Fibroblast of lung (primary cell): ENCODE measurements around the gene MRPS15. TPM values are rescaled to one million over a fixed set of nuclear protein-coding genes. Genes with fewer than 3 reads are reported as not detected.
A peak's percentile ranks its signal among the peaks of the same experiment; 100 is the strongest.
"Not testable (repeated sequence)": the region's sequence is repeated elsewhere in the genome, so short reads cannot be mapped to it uniquely, and the experiment has no call there.

Experiments
- DNase-seq, 2 donors: peaks; one replicate each; pipeline versions ENCODE4 v3.0.0 to v3.0.0-alpha.2; 2010; ENCODE audit warnings: low read depth in 2 of 2
- H2AFZ ChIP-seq: 2 replicates; pipeline ENCODE4 v1.5.1; 2012; ENCODE audit warnings: low read length, control low read depth, inconsistent platforms
- H3K27ac ChIP-seq: 2 replicates; pipeline ENCODE4 v1.5.1; 2011; ENCODE audit warnings: low read length, control low read depth; ENCODE audit not compliant: insufficient read depth
- H3K27me3 ChIP-seq: 2 replicates; pipeline ENCODE4 v1.5.1; 2011; ENCODE audit warnings: mild to moderate bottlenecking, low read length; ENCODE audit not compliant: control insufficient read depth, insufficient read depth
- H3K36me3 ChIP-seq: 2 replicates; pipeline ENCODE4 v1.5.1; 2011; ENCODE audit warnings: low read length; ENCODE audit not compliant: control insufficient read depth, insufficient read depth
- H3K4me1 ChIP-seq: 2 replicates; pipeline ENCODE4 v1.5.1; 2011; ENCODE audit warnings: low read length; ENCODE audit not compliant: control insufficient read depth, insufficient read depth; ENCODE audit errors: extremely low read depth
- H3K4me2 ChIP-seq: 2 replicates; pipeline ENCODE4 v1.5.1; 2011; ENCODE audit warnings: low read length, control low read depth; ENCODE audit not compliant: insufficient read depth; ENCODE audit errors: extremely low read depth
- H3K4me3 ChIP-seq, 4 experiments: fragments of 200-600 bp in 1 of 4; sonication (generic) in 1 of 4; replicated peaks in 1 of 4; 2 replicates each; pipeline ENCODE4 v1.5.1; 2011 to 2016; ENCODE audit warnings: low read length in 4 of 4, low read depth in 3 of 4, mild to moderate bottlenecking in 3 of 4, control low read depth in 2 of 4, inconsistent platforms in 1 of 4, mixed read lengths in 1 of 4; ENCODE audit not compliant: insufficient read depth in 1 of 4; ENCODE audit errors: control extremely low read depth in 1 of 4
- H3K79me2 ChIP-seq: 2 replicates; pipeline ENCODE4 v1.5.1; 2012; ENCODE audit warnings: mild to moderate bottlenecking, low read length, inconsistent platforms; ENCODE audit not compliant: control insufficient read depth, insufficient read depth
- H3K9ac ChIP-seq: 2 replicates; pipeline ENCODE4 v1.5.1; 2011; ENCODE audit warnings: mild to moderate bottlenecking, low read length, control low read depth; ENCODE audit not compliant: insufficient read depth
- H3K9me3 ChIP-seq: 2 replicates; pipeline ENCODE4 v1.5.1; 2012; ENCODE audit warnings: low read depth, low read length; ENCODE audit not compliant: control insufficient read depth, insufficient read depth
- H4K20me1 ChIP-seq: 2 replicates; pipeline ENCODE4 v1.5.1; 2011; ENCODE audit warnings: low read length; ENCODE audit not compliant: control insufficient read depth, insufficient read depth; ENCODE audit errors: extremely low read depth
- EZH2 ChIP-seq: IDR thresholded peaks from 2 replicates; pipeline ENCODE4 v1.5.1; 2012; ENCODE audit warnings: low read length, control low read depth, mild to moderate bottlenecking; ENCODE audit errors: missing control alignments
- polyA minus RNA-seq: library from RNA; depleted of rRNA, polyadenylated mRNA; stranded (reverse); fragments of >200 nt; gene quantifications from 2 replicates; pipeline ENCODE4 v1.2.3, GENCODE V29; 2011; ENCODE audit warnings: low replicate concordance
- polyA plus RNA-seq, 2 donors: library from polyadenylated mRNA; depleted of rRNA in 1 of 2; stranded (reverse) in 1 of 2; unstranded in 1 of 2; fragments of >200 nt; gene quantifications; 2 replicates each; pipeline ENCODE4 v1.2.1, GENCODE V29; 2011 to 2012; ENCODE audit warnings: missing spikeins in 1 of 2
- total RNA-seq: library from RNA; depleted of rRNA; stranded (reverse); fragments of >200 nt; gene quantifications from 2 replicates; pipeline ENCODE4 v1.2.1, GENCODE V29; 2014
- TF ChIP-seq, protein P1 (sequence below), 2 donors: IDR thresholded peaks in 1 of 2; conservative IDR thresholded peaks in 1 of 2; 1 replicate in 1 of 2; 2 replicates in 1 of 2; pipeline ENCODE4 v1.5.1; 2011 to 2012; ENCODE audit warnings: low read length in 2 of 2, control low read depth in 1 of 2, inconsistent platforms in 1 of 2, low read depth in 1 of 2, mild to moderate bottlenecking in 1 of 2

The MRPS15 gene
- 75.0 and 75.5 TPM in 2 replicates for total RNA-seq
- 99.1 and 112 TPM in 2 replicates for polyA plus RNA-seq
- polyA plus RNA-seq (2012) = 87.3 and 99.7 TPM in 2 replicates
- 3.8 and 13.7 TPM in 2 replicates for polyA minus RNA-seq

DNA sequence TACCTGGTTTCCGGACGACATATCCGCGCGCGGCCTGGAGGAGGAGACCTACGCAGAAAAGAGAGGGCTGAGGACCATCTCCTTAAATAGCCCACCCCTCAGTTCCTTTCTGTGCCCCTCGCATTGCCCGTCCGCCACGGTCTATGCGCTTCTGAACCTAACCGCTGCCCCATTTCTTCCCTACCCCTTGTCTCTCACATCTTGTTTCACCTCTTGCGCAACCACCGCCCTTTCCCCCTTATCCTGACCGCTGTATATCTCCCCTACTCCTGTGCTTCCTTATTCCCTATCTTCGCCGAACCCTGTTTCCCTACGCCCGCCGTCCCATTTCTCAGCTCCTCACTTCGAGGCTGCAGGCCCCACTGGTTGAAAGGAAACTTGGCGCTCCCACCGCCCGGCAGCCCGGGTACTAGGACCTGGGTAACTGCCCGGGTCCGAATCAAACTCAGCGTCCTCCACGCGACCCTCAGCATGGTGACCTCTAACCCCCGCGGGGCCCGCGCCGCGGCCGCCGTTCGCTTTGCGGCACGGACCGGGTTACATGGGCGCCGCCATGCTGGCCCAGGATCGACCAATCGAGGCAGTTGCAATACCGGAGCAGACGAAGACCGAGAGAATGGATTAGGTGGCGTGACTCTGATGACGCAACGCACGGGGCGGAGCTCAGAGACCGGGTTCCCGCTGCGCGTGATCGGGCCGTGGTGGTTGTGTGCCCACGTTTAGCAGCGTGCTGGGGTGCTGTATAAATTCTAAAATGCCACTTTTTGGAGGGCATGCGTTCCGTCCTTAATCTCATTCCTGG lies at the start of gene MRPS15:
TSS of gene MRPS15 (minus strand) at position 582 of the 802 bp plus-strand sequence. CDS start at position 473, 109 bp downstream.
- H3K36me3 ChIP-seq = peaks cover 10% of the 10 kb centered on the region
- H3K4me2 ChIP-seq = peak within 1 kb of the TSS; percentile 94
- H3K4me3 ChIP-seq = peak within 1 kb of the TSS; percentile 83 to 98 (median 91)
- peaks cover 11% of the 10 kb centered on the region for H3K79me2 ChIP-seq
- no peaks in the 10 kb centered on the region for H3K27me3 ChIP-seq
- peak within 1 kb of the TSS; percentile 87 for H3K27ac ChIP-seq
- peak within 1 kb of the TSS; percentile 76 for H2AFZ ChIP-seq
- no peaks in the 10 kb centered on the region for H4K20me1 ChIP-seq
- H3K9me3 ChIP-seq = no peaks in the 10 kb centered on the region
- TF ChIP-seq EZH2 = no peak
- TF ChIP-seq, protein P1, sequence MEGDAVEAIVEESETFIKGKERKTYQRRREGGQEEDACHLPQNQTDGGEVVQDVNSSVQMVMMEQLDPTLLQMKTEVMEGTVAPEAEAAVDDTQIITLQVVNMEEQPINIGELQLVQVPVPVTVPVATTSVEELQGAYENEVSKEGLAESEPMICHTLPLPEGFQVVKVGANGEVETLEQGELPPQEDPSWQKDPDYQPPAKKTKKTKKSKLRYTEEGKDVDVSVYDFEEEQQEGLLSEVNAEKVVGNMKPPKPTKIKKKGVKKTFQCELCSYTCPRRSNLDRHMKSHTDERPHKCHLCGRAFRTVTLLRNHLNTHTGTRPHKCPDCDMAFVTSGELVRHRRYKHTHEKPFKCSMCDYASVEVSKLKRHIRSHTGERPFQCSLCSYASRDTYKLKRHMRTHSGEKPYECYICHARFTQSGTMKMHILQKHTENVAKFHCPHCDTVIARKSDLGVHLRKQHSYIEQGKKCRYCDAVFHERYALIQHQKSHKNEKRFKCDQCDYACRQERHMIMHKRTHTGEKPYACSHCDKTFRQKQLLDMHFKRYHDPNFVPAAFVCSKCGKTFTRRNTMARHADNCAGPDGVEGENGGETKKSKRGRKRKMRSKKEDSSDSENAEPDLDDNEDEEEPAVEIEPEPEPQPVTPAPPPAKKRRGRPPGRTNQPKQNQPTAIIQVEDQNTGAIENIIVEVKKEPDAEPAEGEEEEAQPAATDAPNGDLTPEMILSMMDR (conservative IDR thresholded peaks at IDR 0.05 in 1 of 2, IDR thresholded peaks at IDR 0.05 in 1 of 2; ENCODE audit: low read depth in 1 of 2, low read length in 2 of 2) = no peak
- H3K4me1 ChIP-seq = peaks cover 3% of the 10 kb centered on the region
- H3K9ac ChIP-seq = peak within 1 kb of the TSS; percentile 92
- peak; percentile 93 to 96 for DNase-seq

DNA sequence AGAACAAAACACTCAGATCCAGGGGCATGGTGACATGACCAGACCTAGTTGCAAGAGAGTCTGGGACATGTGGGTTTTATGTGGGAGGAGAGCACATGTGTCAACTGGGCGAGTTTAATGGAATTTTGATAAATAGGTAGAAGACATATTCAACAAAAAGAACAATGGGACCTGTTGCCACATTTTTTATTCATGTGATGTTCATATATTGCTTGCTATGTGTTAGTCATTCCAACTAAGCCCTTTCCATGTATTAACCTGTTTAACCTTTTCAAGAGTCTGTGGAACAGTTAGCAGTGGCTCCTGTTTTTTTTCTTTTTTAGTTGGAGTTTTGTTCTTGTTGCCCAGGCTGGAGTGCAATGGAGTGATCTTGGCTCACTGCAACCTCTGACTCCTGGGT lies 48.7 kb upstream of the MRPS15 start:
- no peak overlapping the region for H3K27ac ChIP-seq
- no peak for TF ChIP-seq EZH2
- TF ChIP-seq, protein P1 (conservative IDR thresholded peaks at IDR 0.05 in 1 of 2, IDR thresholded peaks at IDR 0.05 in 1 of 2; ENCODE audit: low read depth in 1 of 2, low read length in 2 of 2) = no peak
- no peak overlapping the region for H3K4me2 ChIP-seq
- no peaks in the 10 kb centered on the region for H3K9me3 ChIP-seq
- no peaks in the 10 kb centered on the region for H3K27me3 ChIP-seq
- H2AFZ ChIP-seq = no peak overlapping the region
- H3K36me3 ChIP-seq = no peaks in the 10 kb centered on the region
- no peak overlapping the region for H3K4me3 ChIP-seq
- H3K79me2 ChIP-seq = no peaks in the 10 kb centered on the region
- H3K9ac ChIP-seq = no peak overlapping the region
- no peaks in the 10 kb centered on the region for H4K20me1 ChIP-seq
- DNase-seq = no peak
- H3K4me1 ChIP-seq = no peaks in the 10 kb centered on the region

GRCh38 chr1:36511804-36512798 lies 47.9 kb upstream of the MRPS15 start:
- H4K20me1 ChIP-seq = no peaks in the 10 kb centered on the region
- TF ChIP-seq, protein P1 (conservative IDR thresholded peaks at IDR 0.05 in 1 of 2, IDR thresholded peaks at IDR 0.05 in 1 of 2; ENCODE audit: low read depth in 1 of 2, low read length in 2 of 2) = no peak
- TF ChIP-seq EZH2 = no peak
- no peak overlapping the region for H3K27ac ChIP-seq
- no peak for DNase-seq
- no peak overlapping the region for H2AFZ ChIP-seq
- no peaks in the 10 kb centered on the region for H3K4me1 ChIP-seq
- no peak overlapping the region for H3K4me3 ChIP-seq
- no peak overlapping the region for H3K9ac ChIP-seq
- H3K9me3 ChIP-seq = no peaks in the 10 kb centered on the region
- H3K27me3 ChIP-seq = no peaks in the 10 kb centered on the region
- H3K79me2 ChIP-seq = no peaks in the 10 kb centered on the region
- H3K4me2 ChIP-seq = no peak overlapping the region
- H3K36me3 ChIP-seq = no peaks in the 10 kb centered on the region

GRCh38 chr1:36511220-36511619 lies 47.0 kb upstream of the MRPS15 start:
- not testable (repeated sequence) for H3K27me3 ChIP-seq, H3K36me3 ChIP-seq, H3K9me3 ChIP-seq, H3K27ac ChIP-seq, H3K4me3 ChIP-seq, H3K4me1 ChIP-seq, DNase-seq, H3K9ac ChIP-seq, H3K79me2 ChIP-seq, H2AFZ ChIP-seq, H3K4me2 ChIP-seq, H4K20me1 ChIP-seq
